SK-N-MC (cell line): Measurements from ENCODE around the gene LSM4.
"Not testable (repeated sequence)": the region's sequence is repeated elsewhere in the genome, so short reads cannot be mapped to it uniquely, and the experiment has no call there.

Experiments used
- DNase-seq: peaks from one replicate; pipeline ENCODE4 v3.0.0-alpha.2; 2011; ENCODE audit warnings: low read depth, low spot score
- H3K27ac ChIP-seq: fragments of 200-600 bp; sonication (generic); 2 replicates; pipeline ENCODE4 v1.5.1; 2016; ENCODE audit warnings: mixed run types
- H3K36me3 ChIP-seq: fragments of 200-600 bp; sonication (generic); 2 replicates; pipeline ENCODE4 v1.6.1; 2017; ENCODE audit warnings: antibody characterized with exemption, low read length, mixed read lengths; ENCODE audit not compliant: insufficient read depth
- H3K4me3 ChIP-seq: fragments of 200-600 bp; sonication (generic); 2 replicates; pipeline ENCODE4 v1.5.1; 2016
- H3K9ac ChIP-seq: fragments of 200-600 bp; sonication (generic); 2 replicates; pipeline ENCODE4 v1.8.0; 2017; ENCODE audit warnings: mixed run types, mixed read lengths; ENCODE audit not compliant: insufficient read length
- H3K9me3 ChIP-seq: fragments of 200-600 bp; sonication (generic); 2 replicates; pipeline ENCODE4 v1.6.1; 2017; ENCODE audit warnings: low read depth, mild to moderate bottlenecking, antibody characterized with exemption, low read length, moderate library complexity, mixed read lengths
- EZH2 ChIP-seq: fragments of 200-600 bp; sonication (generic); IDR thresholded peaks from one replicate; pipeline ENCODE4 v1.6.1; 2017; ENCODE audit warnings: antibody characterized with exemption
- FOXP2 ChIP-seq: optimal IDR thresholded peaks from 2 replicates; pipeline ENCODE3; 2011; ENCODE audit warnings: mild to moderate bottlenecking, moderate library complexity; ENCODE audit not compliant: insufficient read depth; ENCODE audit errors: extremely low read length, control extremely low read depth
- POLR2AphosphoS5 ChIP-seq: IDR thresholded peaks from 2 replicates; pipeline ENCODE4 v1.6.1; 2012; ENCODE audit warnings: mild to moderate bottlenecking, low read depth, low read length, borderline replicate concordance

Gene LSM4

DNA sequence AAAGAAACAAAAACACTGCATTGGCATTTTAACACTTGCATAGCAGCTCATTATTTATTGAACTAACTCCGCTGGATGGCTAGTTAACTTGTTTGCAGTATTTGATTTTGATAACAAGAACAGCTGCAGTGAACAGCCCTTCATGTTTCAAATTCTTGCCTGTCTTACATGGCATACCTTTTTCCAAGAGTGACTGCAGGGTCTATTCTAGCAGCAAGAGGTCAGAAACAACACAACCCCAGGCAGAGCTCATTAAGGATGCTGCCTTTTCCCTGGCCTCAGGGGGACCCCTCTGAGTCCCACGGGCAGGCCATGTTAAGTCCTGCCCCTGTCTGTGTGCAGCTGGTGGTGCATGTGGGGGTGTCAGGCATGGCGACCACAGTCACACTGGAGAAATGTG is 34.2 kb upstream of the LSM4 start:
- DNase-seq, result no peak
- TF ChIP-seq POLR2AphosphoS5, result no peak
- no peak for TF ChIP-seq EZH2
- TF ChIP-seq FOXP2, result no peak
- H3K4me3 ChIP-seq, result no peak overlapping the region
- no peak overlapping the region for H3K27ac ChIP-seq
- H3K9ac ChIP-seq, result no peak overlapping the region
- H3K9me3 ChIP-seq, result no peaks in the 10 kb centered on the region
- H3K36me3 ChIP-seq, result no peaks in the 10 kb centered on the region

DNA sequence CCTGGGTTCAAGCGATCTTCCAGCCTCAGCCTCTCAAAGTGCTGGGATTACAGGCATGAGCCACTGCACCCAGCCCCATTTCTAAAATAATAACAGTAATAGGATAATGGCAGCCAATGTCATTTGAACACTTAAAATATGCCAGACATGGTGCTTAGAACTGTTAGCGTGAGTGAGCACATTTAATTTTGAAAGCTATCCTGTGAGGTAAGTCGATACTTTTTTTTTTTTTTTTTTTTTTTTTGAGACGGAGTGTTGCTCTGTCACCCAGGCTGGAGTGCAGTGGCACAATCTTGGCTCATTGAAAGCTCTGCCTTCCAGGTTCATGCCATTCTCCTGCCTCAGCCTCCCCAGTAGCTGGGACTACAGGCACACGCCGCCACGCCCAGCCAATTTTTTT is 31.9 kb upstream of the LSM4 start:
- not testable (repeated sequence) for DNase-seq, H3K27ac ChIP-seq, H3K36me3 ChIP-seq, H3K9me3 ChIP-seq, H3K9ac ChIP-seq, H3K4me3 ChIP-seq

GRCh38 chr19:18353378-18354005 is 30.6 kb upstream of the LSM4 start:
- no peak for DNase-seq
- Histone ChIP-seq H3K27ac (no peak overlapping the region), H3K4me3 (no peak overlapping the region), H3K9me3 (no peaks in the 10 kb centered on the region), H3K36me3 (no peaks in the 10 kb centered on the region), H3K9ac (no peak overlapping the region)
- TF ChIP-seq EZH2, result no peak
- TF ChIP-seq FOXP2, result no peak
- TF ChIP-seq POLR2AphosphoS5, result no peak

GRCh38 chr19:18351544-18351943 is 28.7 kb upstream of the LSM4 start:
- TF ChIP-seq POLR2AphosphoS5 (no peak), EZH2 (no peak), FOXP2 (no peak)
- Histone ChIP-seq H3K36me3 (no peaks in the 10 kb centered on the region), H3K9ac (no peak overlapping the region), H3K4me3 (no peak overlapping the region), H3K9me3 (no peaks in the 10 kb centered on the region), H3K27ac (no peak overlapping the region)
- DNase-seq, result no peak

GRCh38 chr19:18350490-18350889 is 27.6 kb upstream of the LSM4 start:
- H3K9me3 ChIP-seq, result no peaks in the 10 kb centered on the region
- H3K9ac ChIP-seq, result no peak overlapping the region
- no peak overlapping the region for H3K4me3 ChIP-seq
- no peak for DNase-seq
- no peak for TF ChIP-seq FOXP2
- H3K36me3 ChIP-seq, result no peaks in the 10 kb centered on the region
- no peak overlapping the region for H3K27ac ChIP-seq

DNA sequence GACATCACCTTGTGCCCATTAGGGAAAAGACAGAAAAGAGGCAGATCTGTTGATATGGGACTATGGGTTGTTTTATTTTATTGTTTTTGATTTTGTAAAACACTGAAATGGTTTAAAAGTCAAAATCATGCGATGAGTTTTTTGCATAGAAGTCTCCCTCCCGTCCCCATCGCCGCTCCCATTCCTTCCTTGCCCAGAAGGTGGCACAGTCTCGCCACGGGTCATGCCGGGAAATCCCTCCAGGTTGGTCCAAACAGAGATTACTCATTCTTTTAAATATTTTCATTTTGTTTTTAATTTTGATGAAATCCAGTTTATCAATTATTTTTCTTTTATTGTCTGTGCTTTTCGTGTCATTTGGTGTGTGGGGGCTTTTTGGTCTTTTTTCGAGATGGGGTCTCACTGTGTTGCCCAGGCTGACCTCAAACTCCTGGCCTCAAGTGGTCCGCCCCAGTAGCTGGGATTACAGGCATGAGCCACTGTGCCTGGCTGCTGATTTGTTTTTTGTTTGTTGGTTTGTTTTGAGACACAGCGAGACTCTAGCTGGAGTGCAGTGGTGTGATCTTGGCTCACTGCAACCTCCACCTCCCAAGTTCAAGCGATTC is 26.8 kb upstream of the LSM4 start:
- Histone ChIP-seq H3K9me3 (no peaks in the 10 kb centered on the region), H3K9ac (no peak overlapping the region), H3K4me3 (no peak overlapping the region), H3K36me3 (no peaks in the 10 kb centered on the region), H3K27ac (no peak overlapping the region)
- DNase-seq, result no peak
- TF ChIP-seq EZH2, result no peak
- TF ChIP-seq POLR2AphosphoS5, result no peak
- no peak for TF ChIP-seq FOXP2

- not testable (repeated sequence) for H3K9me3 ChIP-seq, H3K4me3 ChIP-seq, DNase-seq, H3K27ac ChIP-seq, H3K36me3 ChIP-seq, H3K9ac ChIP-seq
These were observed 26.0 kb upstream of the LSM4 start for GRCh38 chr19:18348818-18349339.

GRCh38 chr19:18348171-18348570 is 25.3 kb upstream of the LSM4 start:
- H3K4me3 ChIP-seq, result no peak overlapping the region
- no peak overlapping the region for H3K27ac ChIP-seq
- H3K9me3 ChIP-seq, result no peaks in the 10 kb centered on the region
- H3K9ac ChIP-seq, result no peak overlapping the region
- DNase-seq, result no peak
- no peak for TF ChIP-seq FOXP2
- no peak for TF ChIP-seq POLR2AphosphoS5
- no peak for TF ChIP-seq EZH2
- no peaks in the 10 kb centered on the region for H3K36me3 ChIP-seq

DNA sequence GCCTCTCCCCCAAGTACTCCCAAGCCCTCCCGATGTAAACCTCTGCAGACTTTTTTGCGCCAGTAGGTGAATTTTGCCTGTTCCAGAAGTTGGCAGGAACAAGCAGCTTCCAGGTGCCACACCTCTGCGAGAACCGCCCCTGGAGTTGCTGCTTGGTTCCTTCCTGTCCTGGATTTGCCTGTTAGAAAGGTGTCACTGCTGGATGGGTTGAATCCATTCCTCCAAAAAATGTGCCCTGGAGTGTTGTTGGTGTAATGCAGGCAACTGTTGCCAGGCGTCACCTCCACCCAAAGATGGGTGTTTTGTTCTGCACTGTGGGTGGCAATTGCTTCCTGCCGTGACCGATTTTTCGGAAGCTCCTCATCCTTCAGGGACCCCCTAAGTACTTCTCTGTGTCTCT is 23.2 kb upstream of the LSM4 start:
- H3K4me3 ChIP-seq, result no peak overlapping the region
- TF ChIP-seq POLR2AphosphoS5, result no peak
- TF ChIP-seq EZH2, result no peak
- no peak for TF ChIP-seq FOXP2
- H3K27ac ChIP-seq, result no peak overlapping the region
- no peak for DNase-seq
- H3K9me3 ChIP-seq, result no peaks in the 10 kb centered on the region
- no peak overlapping the region for H3K9ac ChIP-seq
- no peaks in the 10 kb centered on the region for H3K36me3 ChIP-seq
